Bronchial epithelial cell (primary cell): ENCODE data around the gene CROCC. TPM values are rescaled to one million over a fixed set of nuclear protein-coding genes. Genes with fewer than 3 reads are reported as not detected.

ENCODE experiments used
- DNase-seq: peaks from one replicate; pipeline ENCODE4 v3.0.0-alpha.2; 2010; ENCODE audit warnings: low read depth
- FAIRE-seq: peaks from 2 replicates; lab custom pipeline; 2011; peaks lifted over from hg19 to GRCh38; lab: Jason Lieb, UNC
- H3K27me3 ChIP-seq: 2 replicates; pipeline ENCODE4 v1.5.1; 2011; ENCODE audit warnings: low read length; ENCODE audit not compliant: control insufficient read depth, insufficient read depth
- H3K36me3 ChIP-seq: 2 replicates; pipeline ENCODE4 v1.5.1; 2011; ENCODE audit warnings: low read length; ENCODE audit not compliant: control insufficient read depth, insufficient read depth
- H3K4me3 ChIP-seq: 2 replicates; pipeline ENCODE4 v1.5.1; 2011; ENCODE audit warnings: mild to moderate bottlenecking, low read depth, low read length, control low read depth
- CTCF ChIP-seq: IDR thresholded peaks from 2 replicates; pipeline ENCODE4 v1.5.1; 2011; ENCODE audit warnings: mild to moderate bottlenecking, moderate library complexity, low read length, control low read depth, inconsistent platforms; ENCODE audit not compliant: insufficient read depth, severe bottlenecking
- total RNA-seq: library from RNA; depleted of rRNA; stranded (reverse); fragments of >200 nt; gene quantifications from 2 replicates; pipeline ENCODE4 v1.2.1, GENCODE V29; 2014

CROCC gene
- total RNA-seq, 1 donor from 2014 or later = 20.3 TPM

- no peak for TF ChIP-seq CTCF
- Histone ChIP-seq H3K36me3 (no peaks in the 10 kb centered on the region), H3K27me3 (no peaks in the 10 kb centered on the region), H3K4me3 (peak overlapping the region; percentile 59)
- FAIRE-seq (no peak), DNase-seq (no peak)
These were observed 58.0 kb downstream of the CROCC start for GRCh38 chr1:16979475-16980327.

- Histone ChIP-seq H3K27me3 (no peaks in the 10 kb centered on the region), H3K36me3 (peaks cover 1% of the 10 kb centered on the region), H3K4me3 (peak within 1 kb of the TSS; percentile 59)
- DNase-seq (peak; percentile 36), FAIRE-seq (no peak)
- no peak for TF ChIP-seq CTCF
These were observed 58.9 kb downstream of the CROCC start, which contains the start of gene MFAP2 for GRCh38 chr1:16980473-16981268. Gene MFAP2 (minus strand): TSS chr1:16980620. CDS start chr1:16978273, 2,347 bp downstream.

- DNase-seq (peak; percentile 93), FAIRE-seq (no peak)
- Histone ChIP-seq H3K27me3 (no peaks in the 10 kb centered on the region), H3K4me3 (peak overlapping the region; percentile 2), H3K36me3 (peaks cover 1% of the 10 kb centered on the region)
- no peak for TF ChIP-seq CTCF
These were observed 59.6 kb downstream of the CROCC start for GRCh38 chr1:16981269-16981849.

GRCh38 chr1:16982902-16983301 is 61.2 kb downstream of the CROCC start:
- Histone ChIP-seq H3K36me3 (peaks cover 4% of the 10 kb centered on the region), H3K4me3 (no peak overlapping the region), H3K27me3 (no peaks in the 10 kb centered on the region)
- no peak for FAIRE-seq
- DNase-seq = no peak
- TF ChIP-seq CTCF = no peak

GRCh38 chr1:16983649-16984048 is 61.9 kb downstream of the CROCC start:
- FAIRE-seq (no peak), DNase-seq (no peak)
- no peaks in the 10 kb centered on the region for H3K27me3 ChIP-seq
- no peak overlapping the region for H3K4me3 ChIP-seq
- no peak for TF ChIP-seq CTCF
- H3K36me3 ChIP-seq = peaks cover 5% of the 10 kb centered on the region
